Thyroid gland (tissue), 4 donors: ENCODE results near the gene RETN.

Experiments used
- POLR2A ChIP-seq, 2 donors: fragments of 450-650 bp; IDR thresholded peaks; one replicate each; pipeline ENCODE4 v1.6.1; 2017; ENCODE audit warnings: antibody characterized with exemption in 2 of 2, mild to moderate bottlenecking in 2 of 2, moderate library complexity in 1 of 2
- TF ChIP-seq, protein P1 (sequence below), 6 experiments: fragments of 200-600 bp in 3 of 6; fragments of 450-650 bp in 3 of 6; sonication (generic) in 3 of 6; IDR thresholded peaks; one replicate each; pipeline ENCODE4 v1.5.1; 2016 to 2019; ENCODE audit warnings: antibody characterized with exemption in 6 of 6, mild to moderate bottlenecking in 2 of 6, inconsistent platforms in 1 of 6, moderate library complexity in 1 of 6

DNA sequence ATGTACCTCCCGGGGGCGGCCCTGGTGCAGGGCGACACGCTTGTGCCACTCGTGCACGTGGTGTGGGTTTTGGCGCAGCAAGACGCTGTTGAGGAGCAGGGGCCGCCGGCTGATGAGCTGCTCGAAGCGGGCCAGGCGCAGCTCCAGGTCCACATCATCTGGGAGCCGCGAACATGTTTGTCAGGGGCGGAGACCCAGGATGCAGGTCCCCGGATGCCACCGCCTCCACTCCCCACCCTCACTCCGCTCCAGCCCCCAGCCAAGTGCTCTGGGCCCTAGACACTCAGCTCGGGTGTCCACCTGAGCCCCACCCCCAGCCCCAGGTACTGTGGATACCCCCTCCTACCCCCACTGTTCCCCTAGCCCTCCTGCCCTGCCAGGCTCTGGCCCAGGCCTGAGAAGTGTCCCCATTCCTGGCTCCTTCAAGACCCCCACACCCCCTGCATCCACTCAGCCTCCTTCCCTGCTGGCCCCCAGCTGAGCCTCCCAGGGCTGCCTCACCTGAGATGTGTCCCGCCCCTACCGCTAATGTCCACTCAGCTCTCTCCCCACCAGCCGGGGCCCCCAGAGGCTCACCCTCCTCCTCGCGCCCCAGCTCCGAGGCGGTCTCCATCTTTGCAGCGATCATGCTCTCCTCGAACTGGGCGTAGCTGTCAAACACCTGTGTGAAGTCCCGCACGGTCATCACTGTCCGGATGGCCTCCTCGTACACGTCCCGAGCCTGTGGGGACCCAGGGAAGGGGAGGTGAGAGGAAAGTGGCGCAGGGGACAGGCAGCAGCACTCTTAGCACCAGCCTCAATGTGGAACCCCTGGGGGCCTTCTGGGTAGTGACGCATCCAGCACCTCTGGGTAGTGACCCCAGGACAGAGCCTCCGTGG lies 44.9 kb upstream of the RETN start:
- TF ChIP-seq, protein P1, sequence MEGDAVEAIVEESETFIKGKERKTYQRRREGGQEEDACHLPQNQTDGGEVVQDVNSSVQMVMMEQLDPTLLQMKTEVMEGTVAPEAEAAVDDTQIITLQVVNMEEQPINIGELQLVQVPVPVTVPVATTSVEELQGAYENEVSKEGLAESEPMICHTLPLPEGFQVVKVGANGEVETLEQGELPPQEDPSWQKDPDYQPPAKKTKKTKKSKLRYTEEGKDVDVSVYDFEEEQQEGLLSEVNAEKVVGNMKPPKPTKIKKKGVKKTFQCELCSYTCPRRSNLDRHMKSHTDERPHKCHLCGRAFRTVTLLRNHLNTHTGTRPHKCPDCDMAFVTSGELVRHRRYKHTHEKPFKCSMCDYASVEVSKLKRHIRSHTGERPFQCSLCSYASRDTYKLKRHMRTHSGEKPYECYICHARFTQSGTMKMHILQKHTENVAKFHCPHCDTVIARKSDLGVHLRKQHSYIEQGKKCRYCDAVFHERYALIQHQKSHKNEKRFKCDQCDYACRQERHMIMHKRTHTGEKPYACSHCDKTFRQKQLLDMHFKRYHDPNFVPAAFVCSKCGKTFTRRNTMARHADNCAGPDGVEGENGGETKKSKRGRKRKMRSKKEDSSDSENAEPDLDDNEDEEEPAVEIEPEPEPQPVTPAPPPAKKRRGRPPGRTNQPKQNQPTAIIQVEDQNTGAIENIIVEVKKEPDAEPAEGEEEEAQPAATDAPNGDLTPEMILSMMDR (IDR thresholded peaks at IDR 0.05), result no peak
- no peak for TF ChIP-seq POLR2A (IDR thresholded peaks at IDR 0.05)
